Lung (tissue), 12 donors: ENCODE results near the gene KCNC1. TPM values are rescaled to one million over a fixed set of nuclear protein-coding genes. Genes with fewer than 3 reads are reported as not detected.
A peak's percentile ranks its signal among the peaks of the same experiment; 100 is the strongest.

Source experiments
- ATAC-seq: fragments of 200-7000 bp; cut with Tn5 transposase; one replicate; pipeline ENCODE4 v1.9.1; 2020; ENCODE audit warnings: moderate number of reproducible peaks; ENCODE audit not compliant: insufficient read depth, low FRiP score
- DNase-seq, 3 donors: peaks; one replicate each; pipeline ENCODE4 v3.0.0-alpha.2; 2013 to 2017
- H3K27ac ChIP-seq, 2 donors: one replicate each; pipeline ENCODE4 v1.5.1; 2013; ENCODE audit warnings: mild to moderate bottlenecking in 2 of 2, moderate library complexity in 2 of 2, control low read depth in 1 of 2, inconsistent platforms in 1 of 2, low read depth in 1 of 2, low read length in 1 of 2
- H3K27me3 ChIP-seq, 3 donors: one replicate each; pipeline ENCODE4 v1.5.1; 2013; ENCODE audit warnings: low read length in 2 of 3; ENCODE audit not compliant: control insufficient read depth in 3 of 3, insufficient read depth in 3 of 3
- H3K36me3 ChIP-seq, 4 donors: one replicate each; pipeline ENCODE4 v1.5.1; 2013; ENCODE audit warnings: low read length in 4 of 4, mild to moderate bottlenecking in 1 of 4, moderate library complexity in 1 of 4; ENCODE audit not compliant: control insufficient read depth in 4 of 4, insufficient read depth in 4 of 4
- H3K4me1 ChIP-seq, 5 donors: one replicate each; pipeline ENCODE4 v1.5.1; 2013; ENCODE audit warnings: low read length in 5 of 5, mild to moderate bottlenecking in 2 of 5, moderate library complexity in 1 of 5; ENCODE audit not compliant: control insufficient read depth in 5 of 5, insufficient read depth in 5 of 5
- H3K4me3 ChIP-seq: one replicate; pipeline ENCODE4 v1.5.1; 2013; ENCODE audit warnings: mild to moderate bottlenecking, control low read depth, moderate library complexity
- H3K9ac ChIP-seq, 2 donors: one replicate each; pipeline ENCODE4 v1.5.1; 2013; ENCODE audit warnings: low read length in 2 of 2, control low read depth in 1 of 2; ENCODE audit not compliant: insufficient read depth in 1 of 2
- H3K9me3 ChIP-seq, 4 donors: one replicate each; pipeline ENCODE4 v1.5.1; 2013; ENCODE audit warnings: low read length in 3 of 4, mild to moderate bottlenecking in 1 of 4, moderate library complexity in 1 of 4; ENCODE audit not compliant: control insufficient read depth in 4 of 4, insufficient read depth in 3 of 4
- WGBS, 2 donors: extraction: QIAGEN DNeasy Blood & Tissue Kit; methylation state at CpG; one replicate each; pipeline ENCODE4 v1.1.7; 2013; 5-methylcytosine and 5-hydroxymethylcytosine counted together
- polyA plus RNA-seq, 2 donors: library from polyadenylated mRNA; stranded (reverse); fragments of 200-250 nt; gene quantifications; one replicate each; pipeline ENCODE4 v1.2.1, GENCODE V29; 2013
- total RNA-seq, 2 donors: library from RNA; depleted of rRNA in 1 of 2; stranded (reverse); fragments of >200 nt in 1 of 2; gene quantifications; one replicate each; pipeline ENCODE4 v1.2.1, GENCODE V29; 2014 to 2021
- TF ChIP-seq, protein P1 (sequence below): IDR thresholded peaks from 2 replicates; pipeline ENCODE4 v1.5.1; 2012; ENCODE audit warnings: mild to moderate bottlenecking; ENCODE audit errors: control extremely low read depth, extremely low read depth
- donor health status: control.
- donor health status: control.
- donor health status: Bipolar disorder and iron deficiency.
- donor health status: healthy.
- donor health status: DM: yes; HTN: yes; CAD: no.

Gene KCNC1
- total and polyA plus RNA-seq, 4 donors = 0.01 TPM; not detected in 3

DNA sequence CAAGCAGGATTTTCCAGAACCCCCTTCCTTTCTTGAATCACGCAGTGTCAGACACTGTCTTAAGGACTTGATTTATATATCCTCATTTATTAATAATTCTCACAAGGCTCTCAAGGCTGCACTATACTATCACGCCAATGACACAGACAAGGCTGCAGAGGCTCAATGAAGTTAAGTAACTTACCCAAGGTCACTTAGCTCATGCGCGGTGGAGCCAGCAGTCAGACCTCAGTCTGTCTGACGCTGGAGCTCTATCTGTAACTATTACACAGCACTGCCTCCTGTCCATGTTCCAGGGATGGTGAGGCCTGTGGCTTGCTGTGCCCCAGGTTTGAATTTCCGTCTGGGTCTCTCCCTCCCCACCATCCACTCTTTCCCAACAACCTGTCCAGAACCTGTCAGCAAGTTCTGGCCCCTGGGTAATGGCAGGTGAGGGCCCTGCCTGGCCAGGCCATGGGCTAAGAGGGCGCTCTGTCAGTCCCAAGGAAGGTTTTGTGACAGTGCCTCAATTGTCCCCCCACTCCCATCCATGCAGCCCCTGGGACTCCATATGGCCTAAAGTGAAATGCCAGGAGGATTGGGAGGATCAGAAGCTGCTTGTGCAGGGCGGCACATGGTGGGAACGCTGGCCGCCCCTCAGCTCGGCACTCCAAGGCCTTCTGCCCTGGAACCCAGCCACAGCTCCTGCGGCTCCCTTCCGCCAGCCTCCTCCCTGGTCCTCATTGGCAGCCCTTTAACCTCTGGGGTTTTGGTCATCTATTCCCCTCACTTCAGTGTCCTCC, 8.6 kb downstream of the KCNC1 start:
- Histone ChIP-seq H3K9ac (no peak overlapping the region), H3K27ac (no peak overlapping the region), H3K27me3 (peaks cover 0 to 17% (median 8%) of the 10 kb centered on the region in 3 donors), H3K36me3 (no peaks in the 10 kb centered on the region), H3K4me3 (no peak overlapping the region), H3K4me1 (no peaks in the 10 kb centered on the region), H3K9me3 (peaks cover 0 to 6% (median 0%) of the 10 kb centered on the region in 4 donors)
- TF ChIP-seq, protein P1, sequence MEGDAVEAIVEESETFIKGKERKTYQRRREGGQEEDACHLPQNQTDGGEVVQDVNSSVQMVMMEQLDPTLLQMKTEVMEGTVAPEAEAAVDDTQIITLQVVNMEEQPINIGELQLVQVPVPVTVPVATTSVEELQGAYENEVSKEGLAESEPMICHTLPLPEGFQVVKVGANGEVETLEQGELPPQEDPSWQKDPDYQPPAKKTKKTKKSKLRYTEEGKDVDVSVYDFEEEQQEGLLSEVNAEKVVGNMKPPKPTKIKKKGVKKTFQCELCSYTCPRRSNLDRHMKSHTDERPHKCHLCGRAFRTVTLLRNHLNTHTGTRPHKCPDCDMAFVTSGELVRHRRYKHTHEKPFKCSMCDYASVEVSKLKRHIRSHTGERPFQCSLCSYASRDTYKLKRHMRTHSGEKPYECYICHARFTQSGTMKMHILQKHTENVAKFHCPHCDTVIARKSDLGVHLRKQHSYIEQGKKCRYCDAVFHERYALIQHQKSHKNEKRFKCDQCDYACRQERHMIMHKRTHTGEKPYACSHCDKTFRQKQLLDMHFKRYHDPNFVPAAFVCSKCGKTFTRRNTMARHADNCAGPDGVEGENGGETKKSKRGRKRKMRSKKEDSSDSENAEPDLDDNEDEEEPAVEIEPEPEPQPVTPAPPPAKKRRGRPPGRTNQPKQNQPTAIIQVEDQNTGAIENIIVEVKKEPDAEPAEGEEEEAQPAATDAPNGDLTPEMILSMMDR = no peak
- ATAC-seq (no peak), DNase-seq (peak in 1 of 3 donors; percentile 9)
- 81 to 84% methylated on average over 13 of the region's 13 CpGs for WGBS, 2 donors

DNA sequence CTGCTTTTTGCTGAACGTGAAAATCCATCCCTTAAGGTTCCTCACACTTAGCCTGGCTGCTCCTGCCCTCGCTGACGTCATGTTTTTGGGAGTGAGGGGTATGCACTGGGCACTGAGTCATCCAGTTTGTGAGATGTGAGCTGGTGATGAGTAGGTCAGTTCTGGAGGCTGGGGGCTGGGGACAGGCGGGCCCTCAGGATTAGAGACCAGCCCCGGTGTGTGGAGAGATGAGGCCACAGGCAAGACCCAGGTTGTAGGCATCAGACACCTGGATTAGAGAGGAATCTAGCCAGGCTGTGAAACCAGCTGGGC, 9.2 kb downstream of the KCNC1 start:
- ATAC-seq (no peak), DNase-seq (peak in 1 of 3 donors; percentile 5)
- peaks cover 0 to 12% (median 8%) of the 10 kb centered on the region in 3 donors for H3K27me3 ChIP-seq
- peaks cover 0 to 6% (median 0%) of the 10 kb centered on the region in 4 donors for H3K9me3 ChIP-seq
- WGBS, 2 donors = 78 to 83% methylated on average over 5 of the region's 5 CpGs
- TF ChIP-seq, protein P1 = no peak
- H3K9ac ChIP-seq = no peak overlapping the region
- H3K27ac ChIP-seq = no peak overlapping the region
- H3K36me3 ChIP-seq = no peaks in the 10 kb centered on the region
- H3K4me1 ChIP-seq = no peaks in the 10 kb centered on the region
- no peak overlapping the region for H3K4me3 ChIP-seq

DNA sequence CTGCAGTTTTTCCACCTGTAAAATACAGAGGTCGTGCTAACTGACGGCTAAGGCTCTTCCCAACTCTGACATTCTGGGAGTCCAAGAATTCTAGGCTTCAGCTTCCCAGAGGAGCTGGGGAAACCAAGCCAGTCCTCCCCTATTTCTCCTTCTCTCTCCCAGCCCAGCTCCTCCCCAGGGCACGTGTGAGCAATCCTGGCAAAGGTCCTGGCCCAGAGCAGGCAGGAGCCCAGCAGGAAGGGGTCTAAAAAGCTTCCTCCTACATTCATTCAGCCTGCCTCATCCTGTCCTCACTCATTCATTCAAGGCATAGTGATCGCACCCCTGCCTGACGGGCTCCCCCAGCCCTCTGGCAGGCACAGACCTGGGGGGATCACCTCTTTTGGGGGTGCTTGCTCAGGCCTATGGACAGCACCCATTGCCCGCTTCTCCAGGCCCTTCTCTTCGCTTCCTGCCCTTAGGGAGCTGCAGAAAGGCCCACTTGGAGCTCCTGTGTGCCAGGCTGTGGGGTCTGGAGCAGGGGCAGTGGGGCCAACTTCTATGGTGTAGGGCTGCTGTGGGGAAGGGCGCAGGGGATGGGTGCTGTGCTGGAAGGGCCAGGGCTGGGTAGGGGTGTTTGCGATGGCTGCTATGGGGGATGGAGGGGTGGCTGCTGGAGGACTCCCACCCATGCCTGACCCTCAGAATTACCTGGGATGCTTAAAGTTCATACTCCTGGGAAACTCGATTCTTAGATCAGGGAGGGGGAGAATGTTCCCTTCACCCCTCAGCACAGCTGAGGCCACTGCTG, 9.8 kb downstream of the KCNC1 start:
- ATAC-seq = no peak

More for the DNA sequence above, 9.8 kb downstream of the KCNC1 start:
- WGBS, 2 donors = 72 to 76% methylated on average over 10 of the region's 10 CpGs
- Histone ChIP-seq H3K9ac (no peak overlapping the region), H3K36me3 (no peaks in the 10 kb centered on the region), H3K4me3 (no peak overlapping the region), H3K4me1 (no peaks in the 10 kb centered on the region), H3K27ac (no peak overlapping the region), H3K27me3 (peaks cover 0 to 6% (median 4%) of the 10 kb centered on the region in 3 donors), H3K9me3 (peaks cover 0 to 5% (median 0%) of the 10 kb centered on the region in 4 donors)
- peak in 1 of 3 donors; percentile 3 for DNase-seq
- TF ChIP-seq, protein P1 = no peak
